ENCODE data around the gene ETV3.

GRCh38 chr1:157110003-157110402, 28.2 kb downstream of the ETV3 start:
- TF ChIP-seq CTCF (IDR thresholded peaks at IDR 0.05) (no peak), POLR2A (IDR thresholded peaks at IDR 0.05) (no peak)
